Caco-2 (cell line): ENCODE measurements around the gene ACBD5. TPM values are rescaled to one million over a fixed set of nuclear protein-coding genes. Genes with fewer than 3 reads are reported as not detected.

ENCODE experiments used
- BruUV-seq: library from RNA; stranded (reverse); fragments of 400-500 nt; replicated peaks from 2 replicates; lab custom pipeline; 2021; lab: Mats Ljungman, UMichigan
- CTCF ChIA-PET: fragments of 300-600 bp; sonication (Branson Sonifier 250); formaldehyde crosslinking; loops from one replicate; lab custom pipeline; 2022; ENCODE audit warnings: antibody characterized with exemption; lab: Charles Lee
- POLR2A ChIA-PET: fragments of 300-600 bp; sonication (Branson Sonifier 250); formaldehyde crosslinking; loops from one replicate; lab custom pipeline; 2022; ENCODE audit warnings: antibody characterized with exemption; lab: Charles Lee
- DNase-seq, 2 experiments: peaks; one replicate each; pipeline versions ENCODE4 v3.0.0 to v3.0.0-alpha.2; 2020 to 2022
- H3K27me3 ChIP-seq: replicated peaks from 2 replicates; pipeline ENCODE4 v1.6.0; 2011; ENCODE audit warnings: low read length; ENCODE audit not compliant: control insufficient read depth, insufficient read depth
- H3K36me3 ChIP-seq: 2 replicates; pipeline ENCODE4 v1.5.1; 2011; ENCODE audit warnings: low read length; ENCODE audit not compliant: control insufficient read depth, insufficient read depth
- H3K4me1 ChIP-seq: fragments of 250-450 bp; sonication (Bioruptor Pico); 2 replicates; pipeline ENCODE4 v1.5.1; 2020; ENCODE audit warnings: mild to moderate bottlenecking
- H3K4me3 ChIP-seq: 2 replicates; pipeline ENCODE4 v1.5.1; 2011; ENCODE audit warnings: low read depth, mild to moderate bottlenecking, control low read depth, low read length
- H3K9me3 ChIP-seq: fragments of 250-450 bp; sonication (Bioruptor Pico); 2 replicates; pipeline ENCODE4 v1.5.1; 2020; ENCODE audit warnings: mild to moderate bottlenecking, moderate library complexity
- H3K27ac Mint-ChIP-seq: one replicate; pipeline ENCODE4 v1.8.0; 2022; ENCODE audit warnings: mixed read lengths; ENCODE audit not compliant: unreplicated experiment
- H3K27me3 Mint-ChIP-seq: one replicate; pipeline ENCODE4 v1.8.0; 2022; ENCODE audit warnings: mixed read lengths; ENCODE audit not compliant: insufficient read depth, unreplicated experiment
- H3K36me3 Mint-ChIP-seq: one replicate; pipeline ENCODE4 v1.8.0; 2022; ENCODE audit warnings: mild to moderate bottlenecking, mixed read lengths; ENCODE audit not compliant: insufficient read depth, unreplicated experiment
- H3K4me1 Mint-ChIP-seq: one replicate; pipeline ENCODE4 v1.8.0; 2022; ENCODE audit warnings: low read depth, mixed read lengths; ENCODE audit not compliant: unreplicated experiment
- H3K4me3 Mint-ChIP-seq: one replicate; pipeline ENCODE4 v1.8.0; 2022; ENCODE audit warnings: mild to moderate bottlenecking, moderate library complexity, mixed read lengths; ENCODE audit not compliant: unreplicated experiment
- H3K9me3 Mint-ChIP-seq: one replicate; pipeline ENCODE4 v1.8.0; 2022; ENCODE audit warnings: mixed read lengths; ENCODE audit not compliant: unreplicated experiment
- intact Hi-C: fragments of 100-400 bp; cut with micrococcal nuclease; formaldehyde crosslinking; loops from one replicate; pipeline ENCODE4 v1.10.0; 2022; ENCODE audit not compliant: unreplicated experiment
- total RNA-seq: library from RNA; stranded (reverse); gene quantifications from 2 replicates; pipeline ENCODE4 v1.2.3, GENCODE V29; 2022
- TF ChIP-seq, protein P1 (sequence below), 2 experiments: fragments of 200-600 bp in 1 of 2; IDR thresholded peaks; 1 replicate in 1 of 2; 2 replicates in 1 of 2; pipeline versions ENCODE4 v1.5.1 to v1.8.0; 2011 to 2022; ENCODE audit warnings: antibody characterized with exemption in 1 of 2, control low read depth in 1 of 2, inconsistent platforms in 1 of 2, low read depth in 1 of 2, low read length in 1 of 2, mild to moderate bottlenecking in 1 of 2, moderate library complexity in 1 of 2; ENCODE audit not compliant: insufficient read depth in 1 of 2, severe bottlenecking in 1 of 2, unreplicated experiment in 1 of 2

The ACBD5 gene
- total RNA-seq, 1 experiment from 2014 or later: 38.3 TPM

DNA sequence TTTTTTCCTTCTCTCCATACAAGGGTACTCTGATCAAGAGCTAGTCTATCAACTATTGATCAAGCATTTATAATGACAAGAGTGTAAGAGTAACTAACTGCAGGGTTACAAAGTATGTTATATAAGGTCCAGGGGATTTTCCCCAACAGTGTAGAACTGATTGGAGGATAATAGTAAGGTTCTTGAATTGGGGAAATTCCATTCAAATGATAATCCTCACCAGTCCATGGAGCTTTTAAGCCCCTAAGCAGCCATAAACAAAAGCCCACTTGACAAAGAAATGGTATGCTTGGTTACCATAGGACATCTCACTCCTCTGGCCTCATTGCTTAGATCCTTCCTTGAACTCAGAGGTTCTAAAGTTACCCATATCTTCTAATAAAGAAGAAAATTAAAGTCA, 94.7 kb downstream of the ACBD5 start:
- DNase-seq: no peak
- Mint-ChIP-seq H3K4me1 (peaks cover 6% of the 10 kb centered on the region), H3K27me3 (no peaks in the 10 kb centered on the region), H3K9me3 (no peaks in the 10 kb centered on the region), H3K36me3 (peaks cover 93% of the 10 kb centered on the region), H3K4me3 (no peak overlapping the region), H3K27ac (no peak overlapping the region)
- CTCF ChIA-PET: no interaction called here
- Histone ChIP-seq H3K4me1 (no peaks in the 10 kb centered on the region), H3K36me3 (no peaks in the 10 kb centered on the region; the same call in 1 of the 2 replicates), H3K27me3 (no peaks in the 10 kb centered on the region), H3K4me3 (no peak overlapping the region), H3K9me3 (no peaks in the 10 kb centered on the region)
- no TSS peak for BruUV-seq
- intact Hi-C loops: no loop called here
- POLR2A ChIA-PET: interaction anchor here (1.1 kb wide), 2 partner anchors 9 to 45 kb away, joined by 3 read pairs; partner anchors contain the start of gene MASTL
- TF ChIP-seq, protein P1, sequence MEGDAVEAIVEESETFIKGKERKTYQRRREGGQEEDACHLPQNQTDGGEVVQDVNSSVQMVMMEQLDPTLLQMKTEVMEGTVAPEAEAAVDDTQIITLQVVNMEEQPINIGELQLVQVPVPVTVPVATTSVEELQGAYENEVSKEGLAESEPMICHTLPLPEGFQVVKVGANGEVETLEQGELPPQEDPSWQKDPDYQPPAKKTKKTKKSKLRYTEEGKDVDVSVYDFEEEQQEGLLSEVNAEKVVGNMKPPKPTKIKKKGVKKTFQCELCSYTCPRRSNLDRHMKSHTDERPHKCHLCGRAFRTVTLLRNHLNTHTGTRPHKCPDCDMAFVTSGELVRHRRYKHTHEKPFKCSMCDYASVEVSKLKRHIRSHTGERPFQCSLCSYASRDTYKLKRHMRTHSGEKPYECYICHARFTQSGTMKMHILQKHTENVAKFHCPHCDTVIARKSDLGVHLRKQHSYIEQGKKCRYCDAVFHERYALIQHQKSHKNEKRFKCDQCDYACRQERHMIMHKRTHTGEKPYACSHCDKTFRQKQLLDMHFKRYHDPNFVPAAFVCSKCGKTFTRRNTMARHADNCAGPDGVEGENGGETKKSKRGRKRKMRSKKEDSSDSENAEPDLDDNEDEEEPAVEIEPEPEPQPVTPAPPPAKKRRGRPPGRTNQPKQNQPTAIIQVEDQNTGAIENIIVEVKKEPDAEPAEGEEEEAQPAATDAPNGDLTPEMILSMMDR (IDR thresholded peaks at IDR 0.05; ENCODE audit: insufficient read depth in 1 of 2, low read depth in 1 of 2, low read length in 1 of 2, severe bottlenecking in 1 of 2, unreplicated experiment in 1 of 2): no peak

Other genes with a start within 250 kb of the ACBD5 start
- gene ANKRD26, start 140.3 kb downstream of the ACBD5 start, total RNA-seq: 16.2 and 17.5 TPM in 2 replicates
- gene YME1L1, start 86.4 kb downstream of the ACBD5 start, total RNA-seq: 200 and 203 TPM in 2 replicates
- 40.2 and 40.5 TPM in 2 replicates for gene MASTL, start 85.4 kb downstream of the ACBD5 start, total RNA-seq